GM23338 (cell line): ENCODE data around the gene CAMSAP1. TPM values are rescaled to one million over a fixed set of nuclear protein-coding genes. Genes with fewer than 3 reads are reported as not detected.

ENCODE experiments used
- ATAC-seq: fragments of 200-7000 bp; cut with Tn5 transposase; 3 replicates; pipeline ENCODE4 v1.9.1; 2020
- DNase-seq: peaks from one replicate; pipeline ENCODE4 v3.0.0-alpha.2; 2015; ENCODE audit warnings: low spot score
- H2AFZ ChIP-seq: fragments of 200-600 bp; sonication (generic); 2 replicates; pipeline ENCODE4 v1.8.0; 2016; ENCODE audit warnings: antibody characterized with exemption, mild to moderate bottlenecking, moderate library complexity
- H3F3A ChIP-seq: fragments of 200-600 bp; sonication (generic); replicated peaks from 2 replicates; pipeline ENCODE4 v1.8.0; 2017; ENCODE audit warnings: antibody characterized with exemption, mixed run types, low read depth
- H3K27ac ChIP-seq: fragments of 200-600 bp; sonication (generic); 2 replicates; pipeline ENCODE4 v1.6.1; 2016; ENCODE audit warnings: low read depth
- H3K27me3 ChIP-seq: fragments of 200-600 bp; sonication (generic); 2 replicates; pipeline ENCODE4 v1.8.0; 2016; ENCODE audit warnings: mild to moderate bottlenecking, mixed run types, moderate library complexity; ENCODE audit not compliant: insufficient read depth
- H3K36me3 ChIP-seq: fragments of 200-600 bp; sonication (generic); 2 replicates; pipeline ENCODE4 v1.8.0; 2016; ENCODE audit warnings: mild to moderate bottlenecking; ENCODE audit not compliant: insufficient read depth
- H3K4me1 ChIP-seq: fragments of 200-600 bp; sonication (generic); 2 replicates; pipeline ENCODE4 v1.8.0; 2016; ENCODE audit warnings: mild to moderate bottlenecking, moderate library complexity; ENCODE audit not compliant: insufficient read depth
- H3K4me2 ChIP-seq: fragments of 200-600 bp; sonication (generic); 2 replicates; pipeline ENCODE4 v1.7.1; 2017; ENCODE audit warnings: mixed run types
- H3K4me3 ChIP-seq: fragments of 200-600 bp; sonication (generic); 2 replicates; pipeline ENCODE4 v1.6.1; 2016; ENCODE audit warnings: mixed run types
- H3K79me2 ChIP-seq: fragments of 200-600 bp; sonication (generic); replicated peaks from 2 replicates; pipeline ENCODE4 v1.8.0; 2017; ENCODE audit warnings: mild to moderate bottlenecking; ENCODE audit not compliant: insufficient read depth
- H3K9me2 ChIP-seq: fragments of 200-600 bp; sonication (generic); 2 replicates; pipeline ENCODE4 v1.8.0; 2017; ENCODE audit not compliant: insufficient read depth
- H4K20me1 ChIP-seq: fragments of 200-600 bp; sonication (generic); replicated peaks from 2 replicates; pipeline ENCODE4 v1.8.0; 2017; ENCODE audit warnings: mild to moderate bottlenecking; ENCODE audit not compliant: insufficient read depth
- H3K27ac Mint-ChIP-seq: 2 replicates; pipeline ENCODE4 v1.8.0; 2020; ENCODE audit warnings: inconsistent platforms, mild to moderate bottlenecking, moderate library complexity, mixed read lengths
- H3K27me3 Mint-ChIP-seq: 3 replicates; pipeline ENCODE4 v1.8.0; 2022; ENCODE audit warnings: low read depth, mild to moderate bottlenecking, moderate library complexity, mixed read lengths, inconsistent platforms; ENCODE audit not compliant: insufficient read depth, poor library complexity
- H3K36me3 Mint-ChIP-seq: 3 replicates; pipeline ENCODE4 v1.8.0; 2021; ENCODE audit warnings: low read depth, mild to moderate bottlenecking, inconsistent platforms, moderate library complexity, mixed read lengths
- H3K4me1 Mint-ChIP-seq: 3 replicates; pipeline ENCODE4 v1.8.0; 2020; ENCODE audit warnings: mild to moderate bottlenecking, inconsistent platforms, mixed read lengths
- H3K4me3 Mint-ChIP-seq: 3 replicates; pipeline ENCODE4 v1.8.0; 2021; ENCODE audit warnings: moderate library complexity, mild to moderate bottlenecking, inconsistent platforms, mixed read lengths
- H3K9me3 Mint-ChIP-seq: 3 replicates; pipeline ENCODE4 v1.8.0; 2020; ENCODE audit warnings: moderate library complexity, mild to moderate bottlenecking, inconsistent platforms, mixed read lengths
- CREB1 ChIP-seq: fragments of 250-450 bp; sonication (Bioruptor Pico); IDR thresholded peaks from 2 replicates; pipeline ENCODE4 v1.5.0; 2020; ENCODE audit warnings: low read depth, mild to moderate bottlenecking, moderate library complexity
- CTCF ChIP-seq, 2 experiments: fragments of 200-600 bp in 1 of 2; sonication (generic) in 1 of 2; conservative IDR thresholded peaks; 2 replicates each; pipeline versions ENCODE4 v1.5.1 to v1.6.1; 2016 to 2017; ENCODE audit warnings: antibody characterized with exemption in 2 of 2, low read depth in 2 of 2, mild to moderate bottlenecking in 2 of 2, moderate library complexity in 1 of 2
- EZH2 ChIP-seq: fragments of 200-600 bp; sonication (generic); IDR thresholded peaks from one replicate; pipeline ENCODE4 v1.8.0; 2017; ENCODE audit warnings: antibody characterized with exemption, mild to moderate bottlenecking, low read depth; ENCODE audit not compliant: unreplicated experiment
- EZH2phosphoT487 ChIP-seq: fragments of 200-600 bp; sonication (generic); IDR thresholded peaks from one replicate; pipeline ENCODE4 v1.8.1; 2018; ENCODE audit warnings: antibody characterized with exemption; ENCODE audit not compliant: unreplicated experiment
- JUNB ChIP-seq: IDR thresholded peaks from one replicate; pipeline ENCODE4 v1.6.1; 2016; ENCODE audit warnings: antibody characterized with exemption; ENCODE audit not compliant: unreplicated experiment
- NANOG ChIP-seq: IDR thresholded peaks from 2 replicates; pipeline ENCODE4 v1.6.1; 2016; ENCODE audit warnings: antibody characterized with exemption, borderline replicate concordance
- POLR2AphosphoS5 ChIP-seq: IDR thresholded peaks from 2 replicates; pipeline ENCODE4 v1.6.1; 2016; ENCODE audit warnings: antibody characterized with exemption, low read depth
- REST ChIP-seq: IDR thresholded peaks from one replicate; pipeline ENCODE4 v1.6.1; 2018; ENCODE audit warnings: antibody characterized with exemption; ENCODE audit not compliant: unreplicated experiment
- STAT1 ChIP-seq: IDR thresholded peaks from one replicate; pipeline ENCODE4 v1.6.1; 2016; ENCODE audit warnings: antibody characterized with exemption; ENCODE audit not compliant: unreplicated experiment
- ZNF114 ChIP-seq: fragments of 250-450 bp; sonication (Bioruptor Pico); IDR thresholded peaks from 2 replicates; pipeline ENCODE4 v1.5.0; 2020; ENCODE audit warnings: mild to moderate bottlenecking, moderate library complexity
- ZNF331 ChIP-seq: fragments of 250-450 bp; sonication (Bioruptor Pico); IDR thresholded peaks from 2 replicates; pipeline ENCODE4 v1.5.0; 2020; ENCODE audit warnings: low read depth, mild to moderate bottlenecking, moderate library complexity
- polyA plus RNA-seq: library from polyadenylated mRNA; unstranded; fragments of >200 nt; fragmentation: Nextera tagmentation; extraction: Ambion mirVana; gene quantifications from 2 replicates; pipeline ENCODE4 v1.2.1, GENCODE V29; 2016
- total RNA-seq: library from RNA; depleted of rRNA; stranded (reverse); fragments of >200 nt; shearing (Covaris generic); gene quantifications from 2 replicates; pipeline ENCODE4 v1.2.3, GENCODE V29; 2014
- TF ChIP-seq, protein P1 (sequence below): fragments of 250-450 bp; sonication (Bioruptor Pico); IDR thresholded peaks from 2 replicates; pipeline ENCODE4 v1.5.0; 2020; ENCODE audit warnings: mild to moderate bottlenecking, moderate library complexity

The CAMSAP1 gene
- total and polyA plus RNA-seq, 2 experiments from 2014 or later, result 6.9 to 75.4 TPM

GRCh38 chr9:135896205-135896604 is 11.1 kb downstream of the CAMSAP1 start:
- no peak for DNase-seq
- Histone ChIP-seq H4K20me1 (peaks cover 78% of the 10 kb centered on the region), H3K4me2 (no peak overlapping the region), H3K27ac (no peak overlapping the region), H3K4me3 (no peak overlapping the region), H3K79me2 (peaks cover 100% of the 10 kb centered on the region), H3K36me3 (no peaks in the 10 kb centered on the region; the same call in 1 of the 2 replicates), H2AFZ (no peak overlapping the region), H3F3A (no peaks in the 10 kb centered on the region; the same call in 1 of the 2 replicates), H3K4me1 (peaks cover 21% of the 10 kb centered on the region), H3K9me2 (no peaks in the 10 kb centered on the region), H3K27me3 (no peaks in the 10 kb centered on the region)
- Mint-ChIP-seq H3K4me1 (peaks cover 33% of the 10 kb centered on the region), H3K9me3 (peaks cover 11% of the 10 kb centered on the region; the same call in 2 of the 3 replicates), H3K36me3 (peaks cover 34% of the 10 kb centered on the region), H3K4me3 (no peak overlapping the region), H3K27ac (no peak overlapping the region), H3K27me3 (no peaks in the 10 kb centered on the region)
- no peak for TF ChIP-seq ZNF331
- TF ChIP-seq CREB1 (CRISPR knock-in tag), result no peak
- no peak for TF ChIP-seq NANOG
- no peak for TF ChIP-seq CTCF (conservative IDR thresholded peaks at IDR 0.05; ENCODE audit: low read depth in 2 of 2)
- TF ChIP-seq, protein P1, sequence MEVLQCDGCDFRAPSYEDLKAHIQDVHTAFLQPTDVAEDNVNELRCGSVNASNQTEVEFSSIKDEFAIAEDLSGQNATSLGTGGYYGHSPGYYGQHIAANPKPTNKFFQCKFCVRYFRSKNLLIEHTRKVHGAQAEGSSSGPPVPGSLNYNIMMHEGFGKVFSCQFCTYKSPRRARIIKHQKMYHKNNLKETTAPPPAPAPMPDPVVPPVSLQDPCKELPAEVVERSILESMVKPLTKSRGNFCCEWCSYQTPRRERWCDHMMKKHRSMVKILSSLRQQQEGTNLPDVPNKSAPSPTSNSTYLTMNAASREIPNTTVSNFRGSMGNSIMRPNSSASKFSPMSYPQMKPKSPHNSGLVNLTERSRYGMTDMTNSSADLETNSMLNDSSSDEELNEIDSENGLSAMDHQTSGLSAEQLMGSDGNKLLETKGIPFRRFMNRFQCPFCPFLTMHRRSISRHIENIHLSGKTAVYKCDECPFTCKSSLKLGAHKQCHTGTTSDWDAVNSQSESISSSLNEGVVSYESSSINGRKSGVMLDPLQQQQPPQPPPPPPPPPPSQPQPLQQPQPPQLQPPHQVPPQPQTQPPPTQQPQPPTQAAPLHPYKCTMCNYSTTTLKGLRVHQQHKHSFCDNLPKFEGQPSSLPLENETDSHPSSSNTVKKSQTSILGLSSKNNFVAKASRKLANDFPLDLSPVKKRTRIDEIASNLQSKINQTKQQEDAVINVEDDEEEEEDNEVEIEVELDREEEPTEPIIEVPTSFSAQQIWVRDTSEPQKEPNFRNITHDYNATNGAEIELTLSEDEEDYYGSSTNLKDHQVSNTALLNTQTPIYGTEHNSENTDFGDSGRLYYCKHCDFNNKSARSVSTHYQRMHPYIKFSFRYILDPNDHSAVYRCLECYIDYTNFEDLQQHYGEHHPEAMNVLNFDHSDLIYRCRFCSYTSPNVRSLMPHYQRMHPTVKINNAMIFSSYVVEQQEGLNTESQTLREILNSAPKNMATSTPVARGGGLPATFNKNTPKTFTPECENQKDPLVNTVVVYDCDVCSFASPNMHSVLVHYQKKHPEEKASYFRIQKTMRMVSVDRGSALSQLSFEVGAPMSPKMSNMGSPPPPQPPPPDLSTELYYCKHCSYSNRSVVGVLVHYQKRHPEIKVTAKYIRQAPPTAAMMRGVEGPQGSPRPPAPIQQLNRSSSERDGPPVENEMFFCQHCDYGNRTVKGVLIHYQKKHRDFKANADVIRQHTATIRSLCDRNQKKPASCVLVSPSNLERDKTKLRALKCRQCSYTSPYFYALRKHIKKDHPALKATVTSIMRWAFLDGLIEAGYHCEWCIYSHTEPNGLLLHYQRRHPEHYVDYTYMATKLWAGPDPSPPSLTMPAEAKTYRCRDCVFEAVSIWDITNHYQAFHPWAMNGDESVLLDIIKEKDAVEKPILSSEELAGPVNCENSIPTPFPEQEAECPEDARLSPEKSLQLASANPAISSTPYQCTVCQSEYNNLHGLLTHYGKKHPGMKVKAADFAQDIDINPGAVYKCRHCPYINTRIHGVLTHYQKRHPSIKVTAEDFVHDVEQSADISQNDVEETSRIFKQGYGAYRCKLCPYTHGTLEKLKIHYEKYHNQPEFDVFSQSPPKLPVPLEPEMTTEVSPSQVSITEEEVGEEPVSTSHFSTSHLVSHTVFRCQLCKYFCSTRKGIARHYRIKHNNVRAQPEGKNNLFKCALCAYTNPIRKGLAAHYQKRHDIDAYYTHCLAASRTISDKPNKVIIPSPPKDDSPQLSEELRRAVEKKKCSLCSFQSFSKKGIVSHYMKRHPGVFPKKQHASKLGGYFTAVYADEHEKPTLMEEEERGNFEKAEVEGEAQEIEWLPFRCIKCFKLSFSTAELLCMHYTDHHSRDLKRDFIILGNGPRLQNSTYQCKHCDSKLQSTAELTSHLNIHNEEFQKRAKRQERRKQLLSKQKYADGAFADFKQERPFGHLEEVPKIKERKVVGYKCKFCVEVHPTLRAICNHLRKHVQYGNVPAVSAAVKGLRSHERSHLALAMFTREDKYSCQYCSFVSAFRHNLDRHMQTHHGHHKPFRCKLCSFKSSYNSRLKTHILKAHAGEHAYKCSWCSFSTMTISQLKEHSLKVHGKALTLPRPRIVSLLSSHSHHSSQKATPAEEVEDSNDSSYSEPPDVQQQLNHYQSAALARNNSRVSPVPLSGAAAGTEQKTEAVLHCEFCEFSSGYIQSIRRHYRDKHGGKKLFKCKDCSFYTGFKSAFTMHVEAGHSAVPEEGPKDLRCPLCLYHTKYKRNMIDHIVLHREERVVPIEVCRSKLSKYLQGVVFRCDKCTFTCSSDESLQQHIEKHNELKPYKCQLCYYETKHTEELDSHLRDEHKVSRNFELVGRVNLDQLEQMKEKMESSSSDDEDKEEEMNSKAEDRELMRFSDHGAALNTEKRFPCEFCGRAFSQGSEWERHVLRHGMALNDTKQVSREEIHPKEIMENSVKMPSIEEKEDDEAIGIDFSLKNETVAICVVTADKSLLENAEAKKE, result no peak
- no peak for TF ChIP-seq STAT1
- no peak for TF ChIP-seq REST
- TF ChIP-seq EZH2, result no peak
- no peak for TF ChIP-seq EZH2phosphoT487
- TF ChIP-seq ZNF114 (CRISPR knock-in tag), result no peak
- TF ChIP-seq POLR2AphosphoS5, result no peak
- no peak for TF ChIP-seq JUNB
- ATAC-seq, result no peak
